ENCODE measurements around the gene CPM. TPM values are rescaled to one million over a fixed set of nuclear protein-coding genes. Genes with fewer than 3 reads are reported as not detected.

Gene CPM
- total RNA-seq, 1 donor from 2014 or later, result 14.6 TPM

DNA sequence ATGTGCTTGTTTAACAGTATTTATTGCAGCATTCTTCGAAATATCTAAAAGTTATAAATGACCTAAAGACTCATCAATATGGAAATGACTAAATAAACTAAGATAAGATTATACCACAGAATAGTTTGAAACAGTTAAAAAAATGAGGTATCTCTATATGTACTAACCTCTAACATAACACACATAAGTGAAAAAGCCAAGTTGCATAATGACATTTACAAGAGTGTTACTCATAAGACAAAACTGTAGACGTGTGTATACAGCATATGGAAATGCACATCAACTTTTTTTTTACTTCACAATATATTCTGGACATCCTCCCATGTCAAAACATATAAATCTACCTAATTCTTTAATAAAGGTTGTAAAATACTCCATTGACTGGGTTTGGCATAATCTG, 22.8 kb downstream of the CPM start:
- no peak overlapping the region for H3K4me3 ChIP-seq (ENCODE audit: low read depth, low read length)
- no peak for DNase-seq (ENCODE audit: low read depth)
- H3K36me3 ChIP-seq (ENCODE audit: control insufficient read depth, insufficient read depth, low read length), result no peaks in the 10 kb centered on the region
- no peaks in the 10 kb centered on the region for H3K27me3 ChIP-seq (ENCODE audit: control insufficient read depth, insufficient read depth, low read length)
- TF ChIP-seq, protein P1, sequence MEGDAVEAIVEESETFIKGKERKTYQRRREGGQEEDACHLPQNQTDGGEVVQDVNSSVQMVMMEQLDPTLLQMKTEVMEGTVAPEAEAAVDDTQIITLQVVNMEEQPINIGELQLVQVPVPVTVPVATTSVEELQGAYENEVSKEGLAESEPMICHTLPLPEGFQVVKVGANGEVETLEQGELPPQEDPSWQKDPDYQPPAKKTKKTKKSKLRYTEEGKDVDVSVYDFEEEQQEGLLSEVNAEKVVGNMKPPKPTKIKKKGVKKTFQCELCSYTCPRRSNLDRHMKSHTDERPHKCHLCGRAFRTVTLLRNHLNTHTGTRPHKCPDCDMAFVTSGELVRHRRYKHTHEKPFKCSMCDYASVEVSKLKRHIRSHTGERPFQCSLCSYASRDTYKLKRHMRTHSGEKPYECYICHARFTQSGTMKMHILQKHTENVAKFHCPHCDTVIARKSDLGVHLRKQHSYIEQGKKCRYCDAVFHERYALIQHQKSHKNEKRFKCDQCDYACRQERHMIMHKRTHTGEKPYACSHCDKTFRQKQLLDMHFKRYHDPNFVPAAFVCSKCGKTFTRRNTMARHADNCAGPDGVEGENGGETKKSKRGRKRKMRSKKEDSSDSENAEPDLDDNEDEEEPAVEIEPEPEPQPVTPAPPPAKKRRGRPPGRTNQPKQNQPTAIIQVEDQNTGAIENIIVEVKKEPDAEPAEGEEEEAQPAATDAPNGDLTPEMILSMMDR (IDR thresholded peaks at IDR 0.05; ENCODE audit: insufficient read depth, low read length, poor library complexity, severe bottlenecking), result no peak

DNA sequence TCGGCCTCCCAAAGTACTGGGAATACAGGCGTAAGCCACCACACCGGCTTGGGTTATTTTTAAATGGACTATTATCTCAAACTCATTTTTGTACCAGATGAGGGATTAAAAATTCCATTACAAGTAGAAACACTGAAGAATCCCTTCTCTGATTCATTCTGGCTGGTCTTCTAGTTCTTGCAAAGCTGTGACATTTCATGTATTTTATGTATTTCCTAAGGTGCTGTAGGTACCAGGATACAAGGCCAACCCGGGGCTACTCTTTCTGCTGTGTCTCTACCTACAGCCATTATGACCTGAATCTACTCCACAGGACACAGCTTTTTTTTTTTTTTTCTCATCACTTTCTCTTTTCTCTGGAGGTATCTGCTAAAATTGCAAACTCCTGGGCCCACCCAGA, 24.9 kb downstream of the CPM start:
- TF ChIP-seq, protein P1 (IDR thresholded peaks at IDR 0.05; ENCODE audit: insufficient read depth, low read length, poor library complexity, severe bottlenecking), result no peak
- Histone ChIP-seq H3K36me3 (ENCODE audit: control insufficient read depth, insufficient read depth, low read length) (no peaks in the 10 kb centered on the region), H3K4me3 (ENCODE audit: low read depth, low read length) (no peak overlapping the region), H3K27me3 (ENCODE audit: control insufficient read depth, insufficient read depth, low read length) (no peaks in the 10 kb centered on the region)
- no peak for DNase-seq (ENCODE audit: low read depth)

DNA sequence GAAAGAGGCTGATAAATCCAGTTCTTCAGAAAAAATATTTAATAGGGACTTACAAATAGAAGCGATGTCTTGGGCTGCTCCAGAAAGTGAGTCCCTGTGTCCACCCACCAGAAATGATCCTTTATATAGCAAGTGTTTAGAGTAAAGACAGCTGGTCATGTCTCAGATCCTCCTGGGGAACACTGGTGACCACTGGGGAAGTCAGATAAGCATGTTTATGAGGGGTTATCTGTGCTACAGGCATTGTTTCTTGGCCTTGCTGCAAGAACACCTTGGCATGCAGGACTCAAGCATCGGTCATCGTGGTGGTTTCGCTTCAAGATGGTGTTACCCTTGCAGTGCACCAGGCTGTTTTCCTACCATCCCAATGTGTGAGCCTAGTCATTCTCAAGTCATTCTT, 27.2 kb downstream of the CPM start:
- H3K27me3 ChIP-seq (ENCODE audit: control insufficient read depth, insufficient read depth, low read length), result no peaks in the 10 kb centered on the region
- no peak for DNase-seq (ENCODE audit: low read depth)
- TF ChIP-seq, protein P1 (IDR thresholded peaks at IDR 0.05; ENCODE audit: insufficient read depth, low read length, poor library complexity, severe bottlenecking), result no peak
- no peak overlapping the region for H3K4me3 ChIP-seq (ENCODE audit: low read depth, low read length)
- no peaks in the 10 kb centered on the region for H3K36me3 ChIP-seq (ENCODE audit: control insufficient read depth, insufficient read depth, low read length)

DNA sequence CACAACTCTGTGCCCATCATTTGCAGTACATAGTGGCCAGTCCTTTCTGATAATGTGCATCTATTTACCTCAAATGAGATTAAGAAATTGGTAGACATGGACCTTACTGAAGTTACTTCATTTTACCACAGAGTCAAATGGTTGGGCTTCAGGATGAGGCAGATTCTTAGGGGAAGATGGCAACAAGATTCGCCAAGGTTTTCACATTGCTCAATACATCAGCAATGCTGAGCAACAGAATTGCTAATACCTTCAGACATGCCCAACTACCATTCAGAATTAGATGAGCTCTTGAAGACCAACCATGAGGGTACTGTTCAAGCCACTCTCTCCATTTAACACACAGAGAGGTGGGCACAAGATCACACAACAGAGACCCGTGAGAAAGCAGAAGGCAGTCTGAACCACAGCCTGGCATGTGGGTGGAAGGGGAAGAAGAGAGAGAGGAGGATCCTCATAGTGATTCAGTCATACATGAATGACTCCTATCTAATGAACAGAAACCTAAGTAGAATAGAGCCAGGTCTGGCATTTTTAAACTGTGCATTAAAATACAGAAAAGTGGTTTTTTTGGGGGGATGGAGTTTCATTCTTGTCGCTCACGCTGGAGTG, 28.5 kb downstream of the CPM start:
- TF ChIP-seq, protein P1 (IDR thresholded peaks at IDR 0.05; ENCODE audit: insufficient read depth, low read length, poor library complexity, severe bottlenecking), result no peak
- no peaks in the 10 kb centered on the region for H3K36me3 ChIP-seq (ENCODE audit: control insufficient read depth, insufficient read depth, low read length)
- H3K27me3 ChIP-seq (ENCODE audit: control insufficient read depth, insufficient read depth, low read length), result no peaks in the 10 kb centered on the region
- no peak overlapping the region for H3K4me3 ChIP-seq (ENCODE audit: low read depth, low read length)
- no peak for DNase-seq (ENCODE audit: low read depth)

DNA sequence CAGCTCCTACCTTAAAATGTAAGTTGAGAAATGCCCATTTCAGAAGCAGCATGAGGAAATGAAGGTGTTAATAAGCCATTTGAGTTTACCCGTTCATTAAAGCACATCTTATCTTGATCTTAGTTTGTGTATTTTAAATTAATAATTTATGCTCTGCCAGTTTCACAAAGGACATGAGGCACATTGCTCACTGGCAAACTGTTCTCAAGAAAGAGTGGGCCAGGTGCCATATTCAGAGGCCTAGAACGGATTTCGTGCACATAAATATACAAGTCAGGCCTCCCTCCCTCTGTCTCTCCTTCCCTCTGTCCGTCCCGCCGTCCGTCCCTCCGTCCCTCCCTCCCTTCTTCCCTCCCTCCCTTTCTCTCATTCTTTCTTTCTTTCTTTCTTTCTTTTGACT, 29.5 kb downstream of the CPM start:
- TF ChIP-seq, protein P1 (IDR thresholded peaks at IDR 0.05; ENCODE audit: insufficient read depth, low read length, poor library complexity, severe bottlenecking), result no peak
- Histone ChIP-seq H3K27me3 (ENCODE audit: control insufficient read depth, insufficient read depth, low read length) (no peaks in the 10 kb centered on the region), H3K4me3 (ENCODE audit: low read depth, low read length) (no peak overlapping the region), H3K36me3 (ENCODE audit: control insufficient read depth, insufficient read depth, low read length) (no peaks in the 10 kb centered on the region)
- no peak for DNase-seq (ENCODE audit: low read depth)

DNA sequence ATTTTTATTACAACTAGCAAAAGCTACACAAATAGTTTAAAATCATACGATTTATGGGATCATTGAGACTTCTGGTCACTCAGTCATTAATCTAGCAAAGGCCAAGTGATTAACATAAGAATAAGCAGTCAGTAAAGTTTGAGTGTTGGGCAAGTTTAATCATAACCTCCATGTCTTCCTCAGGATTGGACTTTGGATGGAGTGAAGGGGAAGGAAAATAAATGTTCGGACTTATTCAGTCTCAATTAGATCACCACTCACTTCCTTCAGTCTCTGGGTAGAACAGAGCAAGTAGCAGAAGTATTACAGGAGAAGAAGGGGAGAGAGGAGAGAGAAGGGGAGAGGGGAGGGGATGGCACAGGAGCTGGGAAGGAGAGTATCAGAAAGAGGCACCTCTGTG, 31.4 kb downstream of the CPM start:
- TF ChIP-seq, protein P1 (IDR thresholded peaks at IDR 0.05; ENCODE audit: insufficient read depth, low read length, poor library complexity, severe bottlenecking), result no peak
- no peak overlapping the region for H3K4me3 ChIP-seq (ENCODE audit: low read depth, low read length)
- H3K36me3 ChIP-seq (ENCODE audit: control insufficient read depth, insufficient read depth, low read length), result no peaks in the 10 kb centered on the region
- H3K27me3 ChIP-seq (ENCODE audit: control insufficient read depth, insufficient read depth, low read length), result no peaks in the 10 kb centered on the region
- DNase-seq (ENCODE audit: low read depth), result no peak

Data from kidney epithelial cell (primary cell).